ENCODE data around the gene CCDC57.
A peak's percentile ranks its signal among the peaks of the same experiment; 100 is the strongest.
"Not testable (repeated sequence)": the region's sequence is repeated elsewhere in the genome, so short reads cannot be mapped to it uniquely, and the experiment has no call there.

CCDC57 gene

DNA sequence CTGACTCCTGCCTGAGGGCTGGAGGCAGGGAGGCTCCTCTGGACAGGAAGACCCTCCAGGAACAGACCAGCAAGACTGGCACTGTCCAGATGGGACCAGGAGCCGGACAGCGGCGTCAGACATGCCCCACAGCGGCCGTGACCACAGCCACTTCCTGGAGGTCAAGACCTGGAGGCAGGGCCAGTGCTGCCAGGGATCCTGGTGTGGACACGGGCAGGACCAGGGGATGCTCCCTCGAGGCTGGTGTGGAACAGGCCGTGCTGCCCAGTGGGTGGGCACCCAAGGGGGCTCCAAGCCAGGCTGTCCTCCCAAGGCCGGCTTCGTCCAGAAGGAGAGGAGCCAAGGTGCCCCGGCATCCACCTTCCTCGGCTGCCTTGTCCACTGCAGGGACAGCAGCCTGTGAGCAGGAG, 4.5 kb upstream of the CCDC57 start:
- Histone ChIP-seq H3K27me3 (ENCODE audit: control insufficient read depth, insufficient read depth, low read length) (peaks cover 16% of the 10 kb centered on the region), H3K4me1 (ENCODE audit: control insufficient read depth, low read depth, low read length) (no peaks in the 10 kb centered on the region), H3K4me3 (ENCODE audit: low read length) (no peak overlapping the region), H3K36me3 (ENCODE audit: control insufficient read depth, low read depth, low read length) (no peaks in the 10 kb centered on the region), H3K9me3 (ENCODE audit: control insufficient read depth, low read depth, low read length) (no peaks in the 10 kb centered on the region), H3K9ac (ENCODE audit: low read length) (no peak overlapping the region), H3K27ac (ENCODE audit: low read length) (no peak overlapping the region)

DNA sequence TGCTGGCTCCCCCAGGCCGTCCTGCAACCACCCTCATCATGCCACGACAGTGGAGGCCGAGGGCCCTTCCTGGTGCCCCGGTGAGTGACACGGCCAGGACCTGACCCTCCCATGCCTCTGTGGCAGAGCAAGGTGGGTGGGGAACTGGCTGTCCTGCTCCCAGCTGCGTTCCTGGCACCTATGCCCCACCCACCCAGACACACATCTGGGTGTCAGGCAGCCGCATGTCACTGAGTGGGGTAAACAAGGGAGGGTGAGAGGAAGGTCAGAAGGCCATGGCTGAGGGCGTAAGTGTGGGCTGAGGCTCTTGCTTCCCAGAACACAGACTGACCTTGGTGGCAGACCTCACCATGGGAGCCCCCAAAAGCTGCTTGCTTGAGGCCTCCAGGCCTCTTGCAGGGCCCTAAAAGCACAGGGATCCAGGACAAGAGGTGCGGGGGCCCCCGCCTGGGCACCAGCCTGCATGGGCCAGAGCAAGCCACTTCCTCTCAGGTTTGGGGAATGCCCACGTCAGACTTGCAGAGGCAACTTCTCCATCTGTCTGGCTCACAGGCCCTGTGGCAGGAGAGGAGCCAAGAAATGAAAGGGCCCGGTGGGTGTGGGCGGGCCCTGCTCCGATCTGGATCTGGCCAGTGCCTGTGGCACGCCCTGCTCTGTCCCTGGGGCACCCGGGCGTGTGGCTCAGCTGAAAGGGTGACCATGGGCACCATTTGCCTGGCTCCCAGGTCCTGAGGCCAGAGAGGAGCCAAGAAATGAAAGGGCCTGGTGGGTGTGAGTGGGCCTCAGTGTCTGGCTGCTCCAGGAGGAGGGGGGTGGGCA, 3.9 kb upstream of the CCDC57 start:
- peaks cover 21% of the 10 kb centered on the region for H3K27me3 ChIP-seq (ENCODE audit: control insufficient read depth, insufficient read depth, low read length)
- no peaks in the 10 kb centered on the region for H3K9me3 ChIP-seq (ENCODE audit: control insufficient read depth, low read depth, low read length)
- H3K36me3 ChIP-seq (ENCODE audit: control insufficient read depth, low read depth, low read length): no peaks in the 10 kb centered on the region
- no peak overlapping the region for H3K27ac ChIP-seq (ENCODE audit: low read length)
- H3K9ac ChIP-seq (ENCODE audit: low read length): no peak overlapping the region
- H3K4me1 ChIP-seq (ENCODE audit: control insufficient read depth, low read depth, low read length): no peaks in the 10 kb centered on the region
- no peak overlapping the region for H3K4me3 ChIP-seq (ENCODE audit: low read length)

DNA sequence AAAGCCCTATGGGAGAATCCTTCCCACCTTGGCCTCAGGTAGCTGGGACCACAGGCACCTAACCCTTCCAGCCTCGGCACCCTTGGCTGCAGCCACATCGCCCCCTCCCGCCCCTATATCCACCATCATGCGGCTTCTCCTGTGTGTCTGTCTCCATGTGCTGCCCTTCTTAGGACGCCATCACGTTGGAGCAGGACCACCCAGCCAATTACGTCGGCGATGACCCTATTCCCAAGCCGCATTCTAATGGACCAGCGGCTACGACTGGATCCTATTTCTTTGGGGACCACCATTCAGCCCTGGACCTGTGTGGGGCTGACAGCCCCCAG, 3.3 kb upstream of the CCDC57 start:
- no peak overlapping the region for H3K4me3 ChIP-seq (ENCODE audit: low read length)
- H3K27me3 ChIP-seq (ENCODE audit: control insufficient read depth, insufficient read depth, low read length): peaks cover 26% of the 10 kb centered on the region
- H3K9ac ChIP-seq (ENCODE audit: low read length): no peak overlapping the region
- H3K27ac ChIP-seq (ENCODE audit: low read length): no peak overlapping the region
- no peaks in the 10 kb centered on the region for H3K9me3 ChIP-seq (ENCODE audit: control insufficient read depth, low read depth, low read length)
- H3K4me1 ChIP-seq (ENCODE audit: control insufficient read depth, low read depth, low read length): no peaks in the 10 kb centered on the region
- no peaks in the 10 kb centered on the region for H3K36me3 ChIP-seq (ENCODE audit: control insufficient read depth, low read depth, low read length)

DNA sequence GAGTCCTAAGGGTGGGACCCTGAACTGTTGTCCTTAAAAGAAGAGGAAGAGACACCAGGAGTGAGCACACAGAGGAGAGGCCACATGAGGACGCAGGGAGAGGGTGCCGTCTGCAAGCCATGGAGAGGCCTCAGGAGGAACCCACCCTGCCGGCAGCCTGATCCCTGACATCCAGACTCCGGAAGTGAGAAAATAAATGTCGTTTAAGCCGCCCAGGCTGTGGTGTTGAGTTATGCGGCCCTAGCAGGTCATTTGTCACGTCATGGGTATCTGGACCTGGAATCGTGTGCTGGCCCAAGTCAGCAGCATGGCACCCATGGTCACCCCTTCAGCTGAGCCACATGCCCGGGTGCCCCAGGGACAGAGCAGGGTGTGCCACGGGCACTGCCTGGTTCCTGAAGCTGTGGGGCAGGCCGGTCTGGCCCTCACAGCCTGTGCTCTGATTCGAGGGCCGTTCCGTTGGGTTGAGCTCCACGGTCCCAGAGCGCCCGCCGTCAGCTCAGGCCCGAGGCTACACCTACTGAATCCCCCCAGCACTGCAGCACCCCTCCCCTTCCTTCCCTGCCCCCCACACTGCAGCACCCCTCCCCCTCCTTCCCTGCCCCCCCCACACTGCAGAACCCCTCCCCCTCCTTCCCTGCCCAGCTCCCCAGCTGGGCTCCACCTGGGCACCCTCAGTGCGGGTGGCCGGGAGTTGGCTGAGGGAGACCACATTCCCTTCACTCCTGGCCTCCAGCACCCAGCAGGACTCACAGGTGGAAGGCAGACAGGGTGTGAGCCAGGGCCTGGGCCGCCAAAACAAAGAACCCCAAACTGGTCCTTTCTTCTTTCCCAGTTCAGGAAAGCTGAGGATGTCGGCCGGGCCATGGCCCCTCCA, 2.7 kb upstream of the CCDC57 start:
- H3K36me3 ChIP-seq (ENCODE audit: control insufficient read depth, low read depth, low read length): no peaks in the 10 kb centered on the region
- H3K27me3 ChIP-seq (ENCODE audit: control insufficient read depth, insufficient read depth, low read length): peaks cover 26% of the 10 kb centered on the region
- no peaks in the 10 kb centered on the region for H3K4me1 ChIP-seq (ENCODE audit: control insufficient read depth, low read depth, low read length)
- no peak overlapping the region for H3K27ac ChIP-seq (ENCODE audit: low read length)
- no peak overlapping the region for H3K9ac ChIP-seq (ENCODE audit: low read length)
- H3K9me3 ChIP-seq (ENCODE audit: control insufficient read depth, low read depth, low read length): no peaks in the 10 kb centered on the region
- H3K4me3 ChIP-seq (ENCODE audit: low read length): no peak overlapping the region

DNA sequence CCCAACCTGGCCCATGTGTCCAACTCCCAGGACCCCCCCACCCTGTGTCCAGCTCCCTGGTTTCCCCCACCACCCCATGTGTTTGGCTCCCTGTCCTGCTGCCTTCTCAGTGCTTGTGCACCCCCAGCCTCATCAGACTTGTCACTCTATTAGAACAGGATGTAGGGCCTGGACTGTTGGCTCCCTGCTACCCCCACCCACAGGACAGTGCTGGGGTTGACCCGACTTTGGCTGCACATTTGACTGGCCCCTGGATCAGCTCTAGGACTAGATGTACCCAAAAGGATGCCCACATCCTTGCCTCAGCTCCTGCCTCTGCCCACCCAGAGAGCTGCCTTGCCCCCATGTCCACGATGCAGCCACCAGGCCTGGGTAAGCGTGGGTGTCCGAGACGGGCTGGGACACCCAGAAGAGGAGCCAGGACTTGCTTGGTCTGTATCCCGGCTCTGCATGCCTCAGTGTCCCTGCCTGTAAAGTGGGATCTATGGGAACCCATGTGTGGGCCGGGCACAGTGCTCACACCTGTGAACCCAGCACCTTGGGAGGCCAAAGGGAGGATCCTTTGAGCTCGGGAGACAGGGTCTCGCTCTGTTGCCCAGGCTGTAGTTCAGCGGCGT, 1.5 kb upstream of the CCDC57 start:
- no peak overlapping the region for H3K9ac ChIP-seq (ENCODE audit: low read length)
- H3K9me3 ChIP-seq (ENCODE audit: control insufficient read depth, low read depth, low read length): no peaks in the 10 kb centered on the region
- H3K4me1 ChIP-seq (ENCODE audit: control insufficient read depth, low read depth, low read length): no peaks in the 10 kb centered on the region
- H3K27ac ChIP-seq (ENCODE audit: low read length): no peak overlapping the region
- H3K27me3 ChIP-seq (ENCODE audit: control insufficient read depth, insufficient read depth, low read length): peaks cover 26% of the 10 kb centered on the region
- H3K4me3 ChIP-seq (ENCODE audit: low read length): no peak overlapping the region
- no peaks in the 10 kb centered on the region for H3K36me3 ChIP-seq (ENCODE audit: control insufficient read depth, low read depth, low read length)

DNA sequence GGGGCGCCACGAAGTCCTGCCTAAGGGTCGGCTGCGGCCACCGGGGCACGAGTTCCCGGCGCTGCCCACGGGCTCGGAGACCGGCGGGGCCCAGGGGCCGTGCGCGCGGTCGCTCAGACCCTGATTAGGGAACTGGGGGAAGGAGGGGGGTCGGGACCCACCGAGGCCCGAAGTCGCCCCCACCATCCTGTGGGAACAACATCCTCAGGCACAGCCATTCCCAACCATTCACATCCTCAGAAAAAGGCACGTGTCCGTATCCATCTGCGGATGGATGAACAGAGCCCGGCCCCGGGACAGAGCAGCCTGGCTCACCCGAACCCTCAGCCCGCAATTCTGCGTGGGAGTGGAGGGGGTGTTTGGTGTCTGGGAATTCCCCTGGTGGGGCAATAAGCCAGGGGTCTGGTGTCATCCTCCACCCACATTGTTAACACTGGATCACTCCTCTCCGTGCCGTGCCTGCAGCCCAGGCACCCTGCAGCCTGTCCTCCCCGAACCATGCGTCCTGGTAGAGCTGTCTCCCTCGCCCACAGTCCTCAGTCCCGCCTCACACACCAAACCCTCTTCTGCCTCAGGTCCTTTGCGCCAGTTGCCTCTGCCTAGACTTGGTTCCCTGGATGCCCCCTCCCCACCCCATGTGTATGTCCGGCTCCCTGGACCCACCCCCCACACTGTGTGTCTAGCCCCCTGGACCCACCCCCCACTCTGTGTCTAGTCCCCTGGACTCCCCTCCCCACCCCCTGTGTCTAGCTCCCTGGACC, 789 bp upstream of the CCDC57 start:
- Histone ChIP-seq H3K27me3 (ENCODE audit: control insufficient read depth, insufficient read depth, low read length) (peaks cover 26% of the 10 kb centered on the region), H3K9ac (ENCODE audit: low read length) (peak overlapping the region; percentile 42), H3K27ac (ENCODE audit: low read length) (no peak overlapping the region), H3K9me3 (ENCODE audit: control insufficient read depth, low read depth, low read length) (no peaks in the 10 kb centered on the region), H3K36me3 (ENCODE audit: control insufficient read depth, low read depth, low read length) (no peaks in the 10 kb centered on the region), H3K4me1 (ENCODE audit: control insufficient read depth, low read depth, low read length) (no peaks in the 10 kb centered on the region), H3K4me3 (ENCODE audit: low read length) (peak overlapping the region; percentile 67)

DNA sequence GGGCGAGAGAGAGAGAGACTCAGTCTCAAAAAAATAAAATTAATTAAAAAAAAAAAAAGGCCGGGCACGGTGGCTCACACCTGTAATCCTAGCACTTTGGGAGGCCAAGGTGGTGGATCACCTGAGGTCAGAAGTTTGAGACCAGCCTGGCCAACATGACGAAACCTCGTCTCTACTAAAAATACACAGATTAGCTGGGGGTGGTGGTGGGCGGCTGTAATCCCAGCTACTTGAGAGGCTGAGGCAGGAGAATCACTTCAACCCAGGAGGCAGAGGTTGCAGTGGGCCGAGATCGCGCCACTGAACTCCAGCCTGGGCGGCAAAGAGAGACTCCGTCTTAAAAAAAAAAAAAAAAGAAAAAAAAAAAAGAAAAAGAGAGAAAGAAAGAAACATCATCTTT, 2.0 kb downstream of the CCDC57 start:
- not testable (repeated sequence) for H3K4me1 ChIP-seq (ENCODE audit: control insufficient read depth, low read depth, low read length); H3K9me3 ChIP-seq (ENCODE audit: control insufficient read depth, low read depth, low read length); H3K4me3 ChIP-seq (ENCODE audit: low read length); H3K9ac ChIP-seq (ENCODE audit: low read length); H3K36me3 ChIP-seq (ENCODE audit: control insufficient read depth, low read depth, low read length); H3K27ac ChIP-seq (ENCODE audit: low read length)
- H3K27me3 ChIP-seq (ENCODE audit: control insufficient read depth, insufficient read depth, low read length): peaks cover 26% of the 10 kb centered on the region

DNA sequence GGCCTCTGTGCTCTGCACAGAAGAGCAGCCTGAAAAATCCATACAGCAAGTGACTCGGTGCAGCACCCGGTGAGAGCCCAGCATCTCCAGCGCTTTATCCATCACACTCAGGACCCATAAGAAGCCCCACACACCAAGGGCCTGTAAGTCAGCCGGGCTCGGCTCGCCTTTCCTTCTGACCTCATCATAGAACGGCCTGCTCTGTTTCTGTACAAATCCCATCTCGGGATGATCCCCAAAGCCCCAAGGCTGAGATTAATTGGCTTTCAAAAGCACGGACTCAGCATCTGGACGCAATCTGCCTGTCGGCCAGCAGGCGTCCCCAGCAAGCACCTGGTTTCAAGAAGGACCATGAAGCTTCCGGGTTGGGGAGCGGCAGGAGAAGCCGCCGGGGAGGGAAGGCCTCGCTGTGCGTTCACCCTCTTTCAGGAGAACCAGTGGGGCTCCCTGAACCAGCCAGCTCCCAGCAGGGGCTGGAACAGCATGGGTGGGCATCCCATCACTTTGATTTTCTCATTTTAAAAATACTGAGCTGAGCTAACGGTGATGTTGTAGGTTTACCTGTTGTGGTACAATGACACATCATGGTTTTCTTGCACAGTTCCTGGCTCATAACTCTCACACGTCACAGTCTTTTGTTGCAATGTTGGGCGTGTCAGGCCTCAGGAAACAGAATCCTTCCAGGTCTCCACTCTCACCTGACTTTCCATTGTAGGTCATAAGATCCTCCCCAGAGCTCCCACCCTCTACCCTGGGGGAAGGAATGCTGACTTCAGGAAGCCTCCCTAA, 6.7 kb downstream of the CCDC57 start:
- Histone ChIP-seq H3K27ac (ENCODE audit: low read length) (no peak overlapping the region), H3K9ac (ENCODE audit: low read length) (no peak overlapping the region), H3K4me3 (ENCODE audit: low read length) (no peak overlapping the region), H3K9me3 (ENCODE audit: control insufficient read depth, low read depth, low read length) (no peaks in the 10 kb centered on the region), H3K36me3 (ENCODE audit: control insufficient read depth, low read depth, low read length) (no peaks in the 10 kb centered on the region), H3K4me1 (ENCODE audit: control insufficient read depth, low read depth, low read length) (peaks cover 4% of the 10 kb centered on the region), H3K27me3 (ENCODE audit: control insufficient read depth, insufficient read depth, low read length) (no peaks in the 10 kb centered on the region)

DNA sequence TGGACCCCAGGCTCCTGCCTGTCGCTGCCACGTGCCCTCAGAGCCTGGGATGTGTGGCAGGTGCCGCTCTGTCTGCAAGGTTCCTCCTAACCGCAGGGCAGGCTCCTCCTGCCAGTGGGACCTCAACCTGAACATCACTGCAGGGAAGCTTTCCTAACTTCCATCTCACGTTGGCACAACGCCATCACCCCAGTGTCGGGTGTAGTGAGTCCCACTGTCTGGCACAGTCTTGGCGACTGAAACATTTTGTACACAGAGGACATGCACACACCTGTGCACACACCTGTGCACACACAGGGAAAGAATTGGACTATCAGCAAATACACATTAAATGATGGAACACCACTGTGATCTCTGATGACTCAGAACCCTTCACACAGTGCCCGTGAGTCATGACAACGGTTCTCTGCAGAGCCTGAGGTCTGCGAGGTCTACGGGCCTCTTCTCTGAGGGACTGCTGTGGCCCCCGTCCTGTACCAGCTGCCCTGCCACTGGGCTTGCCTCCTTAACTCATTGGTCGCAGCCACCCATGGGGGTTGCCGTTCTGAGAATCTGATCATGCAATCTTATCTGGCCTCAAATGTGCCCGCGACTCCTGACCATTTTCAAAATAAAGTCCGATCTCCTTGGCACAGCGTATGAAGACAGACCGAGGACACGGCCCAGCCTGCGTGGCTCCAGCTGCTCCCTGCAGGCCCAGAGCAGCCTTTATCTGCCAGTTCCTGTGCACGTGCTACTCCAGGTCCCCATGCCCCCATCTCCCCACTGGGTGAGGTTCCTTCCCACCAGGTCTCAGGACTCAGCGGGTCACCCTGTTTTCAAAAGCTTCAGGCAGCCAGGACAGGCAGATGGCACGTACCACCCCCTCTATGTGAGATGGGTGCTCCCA, 7.6 kb downstream of the CCDC57 start:
- H3K27ac ChIP-seq (ENCODE audit: low read length): no peak overlapping the region

DNA sequence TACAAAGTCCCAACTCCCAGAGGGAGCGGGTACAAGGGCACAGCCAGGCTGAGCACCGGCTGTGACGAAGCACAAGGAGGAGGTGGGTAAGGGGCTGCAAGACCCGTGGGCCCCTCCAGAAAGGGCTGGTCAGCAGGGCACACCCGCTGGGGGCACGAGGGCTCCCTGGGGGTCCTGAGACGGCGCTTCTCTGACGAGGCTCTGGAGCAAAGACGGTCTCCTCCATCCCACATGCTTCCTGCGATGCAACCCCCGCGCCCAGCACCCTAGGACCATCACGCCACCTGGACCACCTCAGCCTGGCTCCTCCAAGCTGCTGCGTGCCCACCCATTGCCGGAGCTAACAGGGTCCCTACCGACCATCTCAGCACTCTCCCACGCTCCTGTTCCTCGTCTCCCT, 8.7 kb downstream of the CCDC57 start:
- Histone ChIP-seq H3K4me1 (ENCODE audit: control insufficient read depth, low read depth, low read length) (peaks cover 4% of the 10 kb centered on the region), H3K9me3 (ENCODE audit: control insufficient read depth, low read depth, low read length) (no peaks in the 10 kb centered on the region), H3K27ac (ENCODE audit: low read length) (no peak overlapping the region), H3K9ac (ENCODE audit: low read length) (no peak overlapping the region), H3K36me3 (ENCODE audit: control insufficient read depth, low read depth, low read length) (no peaks in the 10 kb centered on the region), H3K27me3 (ENCODE audit: control insufficient read depth, insufficient read depth, low read length) (no peaks in the 10 kb centered on the region), H3K4me3 (ENCODE audit: low read length) (no peak overlapping the region)

More for the DNA sequence above, 7.6 kb downstream of the CCDC57 start:
- Histone ChIP-seq H3K9ac (ENCODE audit: low read length) (no peak overlapping the region), H3K9me3 (ENCODE audit: control insufficient read depth, low read depth, low read length) (no peaks in the 10 kb centered on the region), H3K4me3 (ENCODE audit: low read length) (no peak overlapping the region), H3K4me1 (ENCODE audit: control insufficient read depth, low read depth, low read length) (peaks cover 4% of the 10 kb centered on the region), H3K27me3 (ENCODE audit: control insufficient read depth, insufficient read depth, low read length) (no peaks in the 10 kb centered on the region), H3K36me3 (ENCODE audit: control insufficient read depth, low read depth, low read length) (no peaks in the 10 kb centered on the region)

All from iPS-18a (cell line).